Activated CD8-positive, alpha-beta T cell treated with anti-CD3 and anti-CD28 coated beads for 36 hours (primary cell): Measurements from ENCODE around the gene HLA-DPB1. TPM values are rescaled to one million over a fixed set of nuclear protein-coding genes. Genes with fewer than 3 reads are reported as not detected.

Source experiments
- ATAC-seq: fragments of 200-7000 bp; cut with Tn5 transposase; one replicate; pipeline ENCODE4 v1.10.0; 2021; ENCODE audit warnings: mild to moderate bottlenecking, moderate library complexity
- CTCF ChIA-PET: fragments of 350-600 bp; sonication (Branson Sonifier 250); formaldehyde crosslinking; loops from one replicate; lab custom pipeline; 2021; ENCODE audit warnings: antibody characterized with exemption; lab: Charles Lee
- POLR2A ChIA-PET: fragments of 350-600 bp; sonication (Branson Sonifier 250); formaldehyde crosslinking; loops from one replicate; lab custom pipeline; 2021; ENCODE audit warnings: antibody characterized with exemption; lab: Charles Lee
- DNase-seq: peaks from one replicate; pipeline ENCODE4 v3.0.0-alpha.2; 2020
- H3K27ac Mint-ChIP-seq: one replicate; pipeline ENCODE4 v1.8.0; 2021; ENCODE audit warnings: mild to moderate bottlenecking, mixed read lengths
- H3K27me3 Mint-ChIP-seq: one replicate; pipeline ENCODE4 v1.8.0; 2021; ENCODE audit warnings: mixed read lengths
- H3K36me3 Mint-ChIP-seq: one replicate; pipeline ENCODE4 v1.8.0; 2021; ENCODE audit warnings: low read depth, mixed read lengths
- H3K4me1 Mint-ChIP-seq: one replicate; pipeline ENCODE4 v1.8.0; 2021; ENCODE audit warnings: low read depth, mixed read lengths
- H3K4me3 Mint-ChIP-seq: one replicate; pipeline ENCODE4 v1.8.0; 2021; ENCODE audit warnings: mild to moderate bottlenecking, moderate library complexity, mixed read lengths
- H3K9me3 Mint-ChIP-seq: one replicate; pipeline ENCODE4 v1.8.0; 2021; ENCODE audit warnings: mixed read lengths
- CTCF ChIP-seq: fragments of 200-600 bp; IDR thresholded peaks from one replicate; pipeline ENCODE4 v1.8.0; 2022; ENCODE audit warnings: antibody characterized with exemption, mild to moderate bottlenecking
- intact Hi-C: fragments of 100-400 bp; cut with micrococcal nuclease; formaldehyde crosslinking; loops from one replicate; pipeline ENCODE4 v1.10.0; 2022
- total RNA-seq, 2 experiments: library from RNA; stranded (reverse); gene quantifications; one replicate each; pipeline ENCODE4 v1.2.3, GENCODE V29; 2021

Gene HLA-DPB1
- total RNA-seq, 2 experiments from 2014 or later, result 12.3 to 14.8 TPM

DNA sequence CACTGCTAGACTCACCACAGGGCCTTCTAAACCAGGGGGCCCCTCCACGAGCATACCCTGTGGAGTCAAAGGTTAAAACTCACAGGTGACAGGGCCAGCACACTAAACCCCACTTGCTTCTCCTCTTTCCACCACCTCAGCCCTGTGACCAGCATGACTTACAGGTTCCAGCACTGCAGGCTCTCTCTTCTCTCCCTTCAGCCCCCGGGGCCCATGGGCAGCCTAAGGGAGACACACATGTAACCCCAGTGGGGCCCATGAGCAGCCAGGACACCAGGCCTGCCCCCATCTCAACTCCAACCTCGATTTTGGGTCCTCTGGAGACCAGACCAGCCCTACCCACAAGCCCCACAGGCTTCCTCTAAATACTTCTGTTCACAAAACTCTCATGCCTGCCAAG, 28.0 kb downstream of the HLA-DPB1 start:
- no peak for ATAC-seq
- Mint-ChIP-seq H3K36me3 (no peaks in the 10 kb centered on the region), H3K9me3 (peaks cover 32% of the 10 kb centered on the region), H3K27ac (no peak overlapping the region), H3K27me3 (peaks cover 35% of the 10 kb centered on the region), H3K4me1 (no peaks in the 10 kb centered on the region), H3K4me3 (no peak overlapping the region)
- intact Hi-C loops, result no loop called here
- DNase-seq, result no peak
- ChIA-PET CTCF (no interaction called here), POLR2A (no interaction called here)
- no peak for TF ChIP-seq CTCF

DNA sequence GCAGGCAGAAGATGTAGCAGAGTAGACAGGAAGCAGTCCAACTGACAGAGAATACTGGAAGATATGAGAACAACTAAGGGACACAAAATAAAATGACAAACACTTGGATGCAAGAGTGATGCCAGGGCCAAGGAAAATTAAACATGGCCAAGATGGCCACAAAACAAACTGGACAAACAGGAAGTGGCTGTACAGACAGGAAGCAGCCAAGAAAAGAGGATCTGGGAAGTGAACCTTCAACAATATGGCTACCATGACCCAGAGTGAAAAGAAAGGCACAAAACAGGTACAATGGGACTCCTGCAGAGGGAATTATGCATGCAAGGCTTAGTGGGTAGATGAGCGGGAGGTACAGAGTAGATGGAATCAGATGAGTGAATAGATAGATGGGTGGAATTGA, 29.1 kb downstream of the HLA-DPB1 start:
- Mint-ChIP-seq H3K9me3 (peaks cover 24% of the 10 kb centered on the region), H3K27ac (no peak overlapping the region), H3K27me3 (peaks cover 42% of the 10 kb centered on the region), H3K36me3 (no peaks in the 10 kb centered on the region), H3K4me1 (no peaks in the 10 kb centered on the region), H3K4me3 (no peak overlapping the region)
- TF ChIP-seq CTCF, result no peak
- ChIA-PET CTCF (no interaction called here), POLR2A (no interaction called here)
- no peak for ATAC-seq
- intact Hi-C loops, result no loop called here
- no peak for DNase-seq

DNA sequence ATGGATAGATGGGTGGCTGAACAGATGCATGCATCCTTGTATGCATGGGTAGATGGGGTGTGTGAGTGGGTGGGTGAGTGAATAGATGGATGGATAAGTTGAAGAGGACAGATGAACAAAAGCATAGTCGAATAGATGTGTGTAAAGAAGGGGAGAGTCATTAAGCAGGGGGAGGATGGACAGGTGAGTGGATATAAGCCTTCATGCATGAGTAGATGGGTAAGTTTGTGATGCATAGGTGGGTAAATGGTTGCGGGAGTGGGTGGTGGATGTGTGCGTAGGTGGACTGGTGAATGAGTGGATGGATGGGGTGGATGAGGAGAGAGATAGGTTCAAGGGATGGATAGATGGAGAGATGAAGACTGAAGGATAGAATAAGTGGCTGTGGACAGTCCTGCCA, 29.6 kb downstream of the HLA-DPB1 start:
- TF ChIP-seq CTCF, result no peak
- intact Hi-C loops, result no loop called here
- ChIA-PET CTCF (no interaction called here), POLR2A (no interaction called here)
- Mint-ChIP-seq H3K9me3 (peaks cover 19% of the 10 kb centered on the region), H3K27me3 (peaks cover 45% of the 10 kb centered on the region), H3K36me3 (no peaks in the 10 kb centered on the region), H3K27ac (no peak overlapping the region), H3K4me3 (no peak overlapping the region), H3K4me1 (no peaks in the 10 kb centered on the region)
- ATAC-seq, result no peak
- DNase-seq, result no peak

GRCh38 chr6:33105916-33106871, 30.4 kb downstream of the HLA-DPB1 start:
- no peak for DNase-seq
- intact Hi-C loops, result no loop called here
- peak; percentile 37 for ATAC-seq
- Mint-ChIP-seq H3K9me3 (peaks cover 11% of the 10 kb centered on the region), H3K27ac (no peak overlapping the region), H3K4me3 (no peak overlapping the region), H3K4me1 (no peaks in the 10 kb centered on the region), H3K27me3 (peaks cover 45% of the 10 kb centered on the region), H3K36me3 (no peaks in the 10 kb centered on the region)
- POLR2A ChIA-PET, result no interaction called here
- no peak for TF ChIP-seq CTCF
- CTCF ChIA-PET, result no interaction called here

DNA sequence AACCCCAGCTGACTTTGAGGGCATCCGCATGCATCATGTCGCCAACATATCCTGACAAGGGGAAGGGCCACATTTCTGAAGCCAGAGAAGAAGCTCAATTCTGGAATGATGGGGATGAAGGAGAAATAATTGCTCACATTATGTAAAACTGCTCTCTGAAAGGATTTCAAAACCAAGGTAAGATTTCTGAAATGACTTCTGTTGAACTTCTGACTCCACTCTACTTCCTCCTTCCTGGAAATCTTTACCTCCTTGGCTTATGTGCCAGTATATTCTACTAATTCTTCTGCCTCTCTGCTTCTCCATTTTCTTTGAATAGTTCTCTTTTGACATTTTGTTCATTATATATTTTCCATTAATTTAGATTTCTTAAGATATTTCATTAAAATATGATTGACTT, 31.9 kb downstream of the HLA-DPB1 start:
- H3K4me3 Mint-ChIP-seq, result no peak overlapping the region
- intact Hi-C loops, result no loop called here
- H3K4me1 Mint-ChIP-seq, result no peaks in the 10 kb centered on the region
- TF ChIP-seq CTCF, result no peak
- no peaks in the 10 kb centered on the region for H3K9me3 Mint-ChIP-seq
- ChIA-PET CTCF (interaction anchor here (1.1 kb wide), 1 partner anchor 11 kb away, joined by 3 read pairs; no protein-coding TSS in a partner anchor), POLR2A (no interaction called here)
- ATAC-seq (no peak), DNase-seq (no peak)
- H3K27me3 Mint-ChIP-seq, result peaks cover 39% of the 10 kb centered on the region
- H3K36me3 Mint-ChIP-seq, result no peaks in the 10 kb centered on the region
- H3K27ac Mint-ChIP-seq, result no peak overlapping the region
